HEK293 (cell line): ENCODE data around the gene EXO5.

Experiments
- INSM2 ChIP-seq: fragments of 450-650 bp; formaldehyde crosslinking; IDR thresholded peaks from 2 replicates; pipeline ENCODE4 v1.5.1; 2016; ENCODE audit warnings: missing biosample characterization, missing genetic modification characterization
- KLF7 ChIP-seq: fragments of 450-650 bp; formaldehyde crosslinking; IDR thresholded peaks from 2 replicates; pipeline ENCODE4 v1.5.1; 2016; ENCODE audit warnings: missing biosample characterization, missing genetic modification characterization, borderline replicate concordance
- MEIS1 ChIP-seq: sonication (generic); formaldehyde crosslinking; IDR thresholded peaks from 2 replicates; pipeline ENCODE4 v1.8.1; 2022; ENCODE audit warnings: missing genetic modification reagents, mild to moderate bottlenecking, borderline replicate concordance
- WT1 ChIP-seq: fragments of 450-650 bp; formaldehyde crosslinking; IDR thresholded peaks from 2 replicates; pipeline ENCODE4 v1.5.1; 2016; ENCODE audit warnings: missing biosample characterization, missing genetic modification characterization
- ZBTB17 ChIP-seq: fragments of 450-650 bp; formaldehyde crosslinking; IDR thresholded peaks from 2 replicates; pipeline ENCODE4 v1.5.1; 2016; ENCODE audit warnings: missing biosample characterization, missing genetic modification characterization
- ZBTB21 ChIP-seq: fragments of 450-650 bp; formaldehyde crosslinking; IDR thresholded peaks from 2 replicates; pipeline ENCODE4 v1.5.1; 2017; ENCODE audit warnings: missing biosample characterization, missing genetic modification characterization
- ZBTB6 ChIP-seq: fragments of 450-650 bp; formaldehyde crosslinking; IDR thresholded peaks from 2 replicates; pipeline ENCODE4 v1.5.1; 2017; ENCODE audit warnings: missing biosample characterization, missing genetic modification characterization
- ZEB2 ChIP-seq: fragments of 450-650 bp; formaldehyde crosslinking; IDR thresholded peaks from 2 replicates; pipeline ENCODE4 v1.5.1; 2016; ENCODE audit warnings: missing biosample characterization, missing genetic modification characterization
- ZFP37 ChIP-seq: fragments of 450-650 bp; formaldehyde crosslinking; IDR thresholded peaks from 2 replicates; pipeline ENCODE4 v1.5.1; 2016; ENCODE audit warnings: missing biosample characterization, missing genetic modification characterization
- ZNF133 ChIP-seq: fragments of 450-650 bp; formaldehyde crosslinking; IDR thresholded peaks from 2 replicates; pipeline ENCODE4 v1.5.1; 2016; ENCODE audit warnings: missing biosample characterization, missing genetic modification characterization
- ZNF155 ChIP-seq: fragments of 450-650 bp; formaldehyde crosslinking; IDR thresholded peaks from 2 replicates; pipeline ENCODE4 v1.5.1; 2016; ENCODE audit warnings: missing biosample characterization, missing genetic modification characterization
- ZNF16 ChIP-seq: fragments of 450-650 bp; formaldehyde crosslinking; IDR thresholded peaks from 2 replicates; pipeline ENCODE4 v1.5.1; 2016; ENCODE audit warnings: low read depth, missing biosample characterization, missing genetic modification characterization
- ZNF19 ChIP-seq: fragments of 450-650 bp; formaldehyde crosslinking; IDR thresholded peaks from 2 replicates; pipeline ENCODE4; 2016; ENCODE audit warnings: missing biosample characterization, missing genetic modification characterization, low read depth
- ZNF274 ChIP-seq, 2 experiments: fragments of 200-500 bp in 1 of 2; fragments of 450-650 bp in 1 of 2; sonication (Bioruptor generic) in 1 of 2; formaldehyde crosslinking in 1 of 2; IDR thresholded peaks; 2 replicates each; pipeline versions ENCODE4 v1.5.1 to v1.6.1; 2014 to 2016; ENCODE audit warnings: borderline replicate concordance in 1 of 2, inconsistent platforms in 1 of 2, low read length in 1 of 2, missing biosample characterization in 1 of 2, missing genetic modification characterization in 1 of 2
- ZNF292 ChIP-seq: fragments of 450-650 bp; formaldehyde crosslinking; IDR thresholded peaks from 2 replicates; pipeline ENCODE4 v1.5.1; 2016; ENCODE audit warnings: low read depth, missing biosample characterization, missing genetic modification characterization, borderline replicate concordance
- ZNF311 ChIP-seq: fragments of 450-650 bp; formaldehyde crosslinking; IDR thresholded peaks from 2 replicates; pipeline ENCODE4 v1.5.1; 2017; ENCODE audit warnings: missing biosample characterization, missing genetic modification characterization, borderline replicate concordance
- ZNF335 ChIP-seq: fragments of 450-650 bp; formaldehyde crosslinking; conservative IDR thresholded peaks from 2 replicates; pipeline ENCODE4 v1.5.1; 2016; ENCODE audit warnings: missing biosample characterization, missing genetic modification characterization
- ZNF366 ChIP-seq: fragments of 450-650 bp; formaldehyde crosslinking; conservative IDR thresholded peaks from 2 replicates; pipeline ENCODE4 v1.5.1; 2016; ENCODE audit warnings: missing biosample characterization, missing genetic modification characterization
- ZNF404 ChIP-seq: fragments of 450-650 bp; formaldehyde crosslinking; IDR thresholded peaks from 2 replicates; pipeline ENCODE4 v1.5.1; 2017; ENCODE audit warnings: missing biosample characterization, missing genetic modification characterization
- ZNF510 ChIP-seq: fragments of 450-650 bp; formaldehyde crosslinking; IDR thresholded peaks from 2 replicates; pipeline ENCODE4 v1.5.1; 2018; ENCODE audit warnings: mild to moderate bottlenecking, missing genetic modification characterization, missing biosample characterization; ENCODE audit not compliant: insufficient replicate concordance
- ZNF549 ChIP-seq: fragments of 450-650 bp; IDR thresholded peaks from 2 replicates; pipeline ENCODE4 v1.5.1; 2018; ENCODE audit warnings: missing biosample characterization, missing genetic modification characterization, mild to moderate bottlenecking, inconsistent platforms, moderate library complexity
- ZNF558 ChIP-seq: fragments of 450-650 bp; formaldehyde crosslinking; IDR thresholded peaks from 2 replicates; pipeline ENCODE4 v1.5.1; 2016; ENCODE audit warnings: missing biosample characterization, missing genetic modification characterization
- ZNF596 ChIP-seq: fragments of 450-650 bp; IDR thresholded peaks from 2 replicates; pipeline ENCODE4 v1.5.0; 2018; ENCODE audit warnings: missing biosample characterization, mild to moderate bottlenecking, missing genetic modification characterization, moderate library complexity
- ZNF623 ChIP-seq: fragments of 450-650 bp; formaldehyde crosslinking; IDR thresholded peaks from 2 replicates; pipeline ENCODE4 v1.5.1; 2016; ENCODE audit warnings: missing biosample characterization, missing genetic modification characterization
- ZNF660 ChIP-seq: fragments of 450-650 bp; IDR thresholded peaks from 2 replicates; pipeline ENCODE4 v1.5.1; 2018; ENCODE audit warnings: missing biosample characterization, mild to moderate bottlenecking, missing genetic modification characterization
- ZSCAN18 ChIP-seq: fragments of 450-650 bp; formaldehyde crosslinking; IDR thresholded peaks from 2 replicates; pipeline ENCODE4 v1.5.1; 2016; ENCODE audit warnings: missing biosample characterization, missing genetic modification characterization
- TF ChIP-seq, protein P1 (sequence below): fragments of 450-650 bp; formaldehyde crosslinking; IDR thresholded peaks from 2 replicates; pipeline ENCODE4 v1.5.1; 2016; ENCODE audit warnings: missing biosample characterization, missing genetic modification characterization, borderline replicate concordance
- TF ChIP-seq, protein P2 (sequence below): fragments of 450-650 bp; formaldehyde crosslinking; optimal IDR thresholded peaks from 2 replicates; pipeline ENCODE3; 2016; ENCODE audit warnings: missing biosample characterization, mild to moderate bottlenecking, missing genetic modification characterization

EXO5 gene

DNA sequence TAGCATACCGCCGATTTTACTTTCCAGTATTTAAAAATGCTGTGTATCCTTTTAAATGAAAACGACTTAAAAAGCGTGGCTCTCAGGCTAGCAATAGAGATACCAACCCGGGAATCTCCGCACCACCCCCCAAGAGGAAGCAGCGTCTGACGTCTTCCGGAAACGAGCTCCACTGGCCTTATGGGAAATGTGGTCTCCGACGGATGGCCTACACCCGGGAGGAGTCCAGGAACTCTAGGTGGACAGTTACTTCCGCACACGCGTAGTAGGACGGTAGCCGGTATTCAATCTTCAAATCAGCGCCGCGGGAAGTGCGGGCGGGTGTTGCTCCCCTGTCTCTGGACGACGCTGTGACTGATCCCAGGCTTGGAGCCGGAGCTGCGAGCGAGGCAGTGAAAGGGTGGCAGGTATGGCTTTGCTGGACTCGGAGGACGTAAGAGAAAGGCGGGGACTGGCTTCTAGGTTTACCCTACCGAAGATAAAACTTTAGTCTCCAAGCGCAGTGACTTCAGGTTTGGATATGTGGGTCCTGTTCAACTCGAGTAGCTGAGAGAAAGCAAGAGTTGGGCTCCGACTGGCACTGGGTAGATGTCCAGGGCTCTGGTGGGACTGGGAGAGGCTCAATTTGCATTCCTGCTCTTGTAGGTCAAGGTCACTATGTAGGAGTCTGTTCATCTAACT lies 23.0 kb downstream of the EXO5 start, which contains the start of gene ZNF684 (continued):
- TF ChIP-seq, protein P1, sequence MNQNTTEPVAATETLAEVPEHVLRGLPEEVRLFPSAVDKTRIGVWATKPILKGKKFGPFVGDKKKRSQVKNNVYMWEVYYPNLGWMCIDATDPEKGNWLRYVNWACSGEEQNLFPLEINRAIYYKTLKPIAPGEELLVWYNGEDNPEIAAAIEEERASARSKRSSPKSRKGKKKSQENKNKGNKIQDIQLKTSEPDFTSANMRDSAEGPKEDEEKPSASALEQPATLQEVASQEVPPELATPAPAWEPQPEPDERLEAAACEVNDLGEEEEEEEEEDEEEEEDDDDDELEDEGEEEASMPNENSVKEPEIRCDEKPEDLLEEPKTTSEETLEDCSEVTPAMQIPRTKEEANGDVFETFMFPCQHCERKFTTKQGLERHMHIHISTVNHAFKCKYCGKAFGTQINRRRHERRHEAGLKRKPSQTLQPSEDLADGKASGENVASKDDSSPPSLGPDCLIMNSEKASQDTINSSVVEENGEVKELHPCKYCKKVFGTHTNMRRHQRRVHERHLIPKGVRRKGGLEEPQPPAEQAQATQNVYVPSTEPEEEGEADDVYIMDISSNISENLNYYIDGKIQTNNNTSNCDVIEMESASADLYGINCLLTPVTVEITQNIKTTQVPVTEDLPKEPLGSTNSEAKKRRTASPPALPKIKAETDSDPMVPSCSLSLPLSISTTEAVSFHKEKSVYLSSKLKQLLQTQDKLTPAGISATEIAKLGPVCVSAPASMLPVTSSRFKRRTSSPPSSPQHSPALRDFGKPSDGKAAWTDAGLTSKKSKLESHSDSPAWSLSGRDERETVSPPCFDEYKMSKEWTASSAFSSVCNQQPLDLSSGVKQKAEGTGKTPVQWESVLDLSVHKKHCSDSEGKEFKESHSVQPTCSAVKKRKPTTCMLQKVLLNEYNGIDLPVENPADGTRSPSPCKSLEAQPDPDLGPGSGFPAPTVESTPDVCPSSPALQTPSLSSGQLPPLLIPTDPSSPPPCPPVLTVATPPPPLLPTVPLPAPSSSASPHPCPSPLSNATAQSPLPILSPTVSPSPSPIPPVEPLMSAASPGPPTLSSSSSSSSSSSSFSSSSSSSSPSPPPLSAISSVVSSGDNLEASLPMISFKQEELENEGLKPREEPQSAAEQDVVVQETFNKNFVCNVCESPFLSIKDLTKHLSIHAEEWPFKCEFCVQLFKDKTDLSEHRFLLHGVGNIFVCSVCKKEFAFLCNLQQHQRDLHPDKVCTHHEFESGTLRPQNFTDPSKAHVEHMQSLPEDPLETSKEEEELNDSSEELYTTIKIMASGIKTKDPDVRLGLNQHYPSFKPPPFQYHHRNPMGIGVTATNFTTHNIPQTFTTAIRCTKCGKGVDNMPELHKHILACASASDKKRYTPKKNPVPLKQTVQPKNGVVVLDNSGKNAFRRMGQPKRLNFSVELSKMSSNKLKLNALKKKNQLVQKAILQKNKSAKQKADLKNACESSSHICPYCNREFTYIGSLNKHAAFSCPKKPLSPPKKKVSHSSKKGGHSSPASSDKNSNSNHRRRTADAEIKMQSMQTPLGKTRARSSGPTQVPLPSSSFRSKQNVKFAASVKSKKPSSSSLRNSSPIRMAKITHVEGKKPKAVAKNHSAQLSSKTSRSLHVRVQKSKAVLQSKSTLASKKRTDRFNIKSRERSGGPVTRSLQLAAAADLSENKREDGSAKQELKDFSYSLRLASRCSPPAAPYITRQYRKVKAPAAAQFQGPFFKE: no peak
- no peak for TF ChIP-seq ZNF19 (tag by site-specific recombination)
- no peak for TF ChIP-seq ZNF16
- no peak for TF ChIP-seq ZNF510 (tag by site-specific recombination)
- no peak for TF ChIP-seq ZNF404 (tag by site-specific recombination)
- TF ChIP-seq WT1 (tag by site-specific recombination): no peak
- TF ChIP-seq ZNF274 (IDR thresholded peaks at IDR 0.05; ENCODE audit: low read length): no peak
- TF ChIP-seq ZNF274 (tag by site-specific recombination; IDR thresholded peaks at IDR 0.05; ENCODE audit: borderline replicate concordance): no peak
- TF ChIP-seq ZNF155: no peak
- 0 out of 2 replicates have a peak, but pooled peaks have one; percentile 22 for TF ChIP-seq ZNF660
- TF ChIP-seq ZSCAN18 (tag by site-specific recombination): no peak
- peak; percentile 81 for TF ChIP-seq ZNF335 (tag by site-specific recombination)
- TF ChIP-seq ZBTB17: peak; percentile 94
- no peak for TF ChIP-seq ZNF366 (tag by site-specific recombination)
- no peak for TF ChIP-seq ZFP37 (tag by site-specific recombination)
- TF ChIP-seq ZNF133 (tag by site-specific recombination): no peak; the same call in 1 of the 2 replicates
- no peak for TF ChIP-seq INSM2 (tag by site-specific recombination)
- TF ChIP-seq ZNF311 (tag by site-specific recombination): no peak
- TF ChIP-seq KLF7 (tag by site-specific recombination): no peak
- no peak for TF ChIP-seq ZNF292 (tag by site-specific recombination)
- peak; percentile 83; the same call in 1 of the 2 replicates for TF ChIP-seq ZEB2 (tag by site-specific recombination)
- TF ChIP-seq, protein P2, sequence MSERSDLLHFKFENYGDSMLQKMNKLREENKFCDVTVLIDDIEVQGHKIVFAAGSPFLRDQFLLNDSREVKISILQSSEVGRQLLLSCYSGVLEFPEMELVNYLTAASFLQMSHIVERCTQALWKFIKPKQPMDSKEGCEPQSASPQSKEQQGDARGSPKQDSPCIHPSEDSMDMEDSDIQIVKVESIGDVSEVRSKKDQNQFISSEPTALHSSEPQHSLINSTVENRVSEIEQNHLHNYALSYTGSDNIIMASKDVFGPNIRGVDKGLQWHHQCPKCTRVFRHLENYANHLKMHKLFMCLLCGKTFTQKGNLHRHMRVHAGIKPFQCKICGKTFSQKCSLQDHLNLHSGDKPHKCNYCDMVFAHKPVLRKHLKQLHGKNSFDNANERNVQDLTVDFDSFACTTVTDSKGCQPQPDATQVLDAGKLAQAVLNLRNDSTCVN (tag by site-specific recombination): no peak
- TF ChIP-seq ZNF623 (tag by site-specific recombination): no peak
- no peak for TF ChIP-seq ZNF596 (tag by site-specific recombination)
- TF ChIP-seq ZBTB21 (tag by site-specific recombination): peak; percentile 61
- TF ChIP-seq ZNF558 (tag by site-specific recombination): no peak
- TF ChIP-seq ZBTB6 (tag by site-specific recombination): no peak
- no peak for TF ChIP-seq ZNF549 (tag by site-specific recombination)
- TF ChIP-seq MEIS1 (CRISPR knock-in tag): no peak
